Brain microvascular endothelial cell (primary cell): ENCODE data around the gene MACROD2.

Source experiments
- DNase-seq: peaks from one replicate; pipeline ENCODE4 v3.0.0-alpha.2; 2020
- H3K27ac ChIP-seq: fragments of 250-450 bp; sonication (Bioruptor Pico); 2 replicates; pipeline ENCODE4 v1.5.1; 2020; ENCODE audit warnings: mild to moderate bottlenecking, moderate library complexity
- H3K27me3 ChIP-seq: fragments of 250-450 bp; sonication (Bioruptor Pico); replicated peaks from 2 replicates; pipeline ENCODE4 v1.5.1; 2020; ENCODE audit warnings: mild to moderate bottlenecking
- H3K36me3 ChIP-seq: fragments of 250-450 bp; sonication (Bioruptor Pico); replicated peaks from 2 replicates; pipeline ENCODE4 v1.5.1; 2020; ENCODE audit warnings: mild to moderate bottlenecking
- H3K4me3 ChIP-seq: 2 replicates; pipeline ENCODE4 v1.5.1; 2011; ENCODE audit warnings: low read depth, mild to moderate bottlenecking, control low read depth, low read length, moderate library complexity
- CTCF ChIP-seq: IDR thresholded peaks from 2 replicates; pipeline ENCODE4 v1.5.1; 2011; ENCODE audit warnings: low read depth, mild to moderate bottlenecking, moderate library complexity, low read length, control low read depth, inconsistent platforms; ENCODE audit errors: missing control alignments
- in situ Hi-C: cut with HindIII; loops from 2 replicates; pipeline ENCODE4 v1.10.0; 2017; ENCODE audit warnings: low sequenced_read_pairs, low pct_ligation_motif_present

MACROD2 gene

GRCh38 chr20:14299831-14300230 is 304.5 kb downstream of the MACROD2 start:
- Histone ChIP-seq H3K27me3 (no peaks in the 10 kb centered on the region), H3K4me3 (no peak overlapping the region), H3K27ac (no peak overlapping the region), H3K36me3 (no peaks in the 10 kb centered on the region)
- TF ChIP-seq CTCF = no peak
- in situ Hi-C loops = no loop called here
- no peak for DNase-seq

- DNase-seq = no peak
- Histone ChIP-seq H3K4me3 (no peak overlapping the region), H3K27ac (no peak overlapping the region), H3K27me3 (no peaks in the 10 kb centered on the region), H3K36me3 (no peaks in the 10 kb centered on the region)
- in situ Hi-C loops = no loop called here
- no peak for TF ChIP-seq CTCF
Observed at GRCh38 chr20:14303106-14303505, 307.8 kb downstream of the MACROD2 start.

- TF ChIP-seq CTCF = no peak
- DNase-seq = no peak
- Histone ChIP-seq H3K36me3 (no peaks in the 10 kb centered on the region), H3K27ac (no peak overlapping the region), H3K27me3 (no peaks in the 10 kb centered on the region), H3K4me3 (no peak overlapping the region)
- in situ Hi-C loops = no loop called here
Observed at GRCh38 chr20:14303651-14304050, 308.3 kb downstream of the MACROD2 start.

GRCh38 chr20:14304472-14304871 is 309.2 kb downstream of the MACROD2 start:
- TF ChIP-seq CTCF = no peak
- in situ Hi-C loops = no loop called here

GRCh38 chr20:14307956-14308355 is 312.6 kb downstream of the MACROD2 start:
- H3K27ac ChIP-seq = no peak overlapping the region
- TF ChIP-seq CTCF = no peak
- no peak overlapping the region for H3K4me3 ChIP-seq
- DNase-seq = no peak
- no peaks in the 10 kb centered on the region for H3K27me3 ChIP-seq
- in situ Hi-C loops = no loop called here
- no peaks in the 10 kb centered on the region for H3K36me3 ChIP-seq

More at GRCh38 chr20:14304472-14304871, 309.2 kb downstream of the MACROD2 start:
- no peaks in the 10 kb centered on the region for H3K27me3 ChIP-seq
- no peak overlapping the region for H3K4me3 ChIP-seq
- H3K27ac ChIP-seq = no peak overlapping the region
- no peaks in the 10 kb centered on the region for H3K36me3 ChIP-seq
- DNase-seq = no peak

GRCh38 chr20:14310977-14311627 is 315.8 kb downstream of the MACROD2 start:
- no peaks in the 10 kb centered on the region for H3K36me3 ChIP-seq
- no peak overlapping the region for H3K4me3 ChIP-seq
- H3K27ac ChIP-seq = no peak overlapping the region
- H3K27me3 ChIP-seq = no peaks in the 10 kb centered on the region
- TF ChIP-seq CTCF = no peak
- in situ Hi-C loops = no loop called here
- DNase-seq = peak; percentile 45
